ENCODE results near the gene XCL1.

XCL1 gene

DNA sequence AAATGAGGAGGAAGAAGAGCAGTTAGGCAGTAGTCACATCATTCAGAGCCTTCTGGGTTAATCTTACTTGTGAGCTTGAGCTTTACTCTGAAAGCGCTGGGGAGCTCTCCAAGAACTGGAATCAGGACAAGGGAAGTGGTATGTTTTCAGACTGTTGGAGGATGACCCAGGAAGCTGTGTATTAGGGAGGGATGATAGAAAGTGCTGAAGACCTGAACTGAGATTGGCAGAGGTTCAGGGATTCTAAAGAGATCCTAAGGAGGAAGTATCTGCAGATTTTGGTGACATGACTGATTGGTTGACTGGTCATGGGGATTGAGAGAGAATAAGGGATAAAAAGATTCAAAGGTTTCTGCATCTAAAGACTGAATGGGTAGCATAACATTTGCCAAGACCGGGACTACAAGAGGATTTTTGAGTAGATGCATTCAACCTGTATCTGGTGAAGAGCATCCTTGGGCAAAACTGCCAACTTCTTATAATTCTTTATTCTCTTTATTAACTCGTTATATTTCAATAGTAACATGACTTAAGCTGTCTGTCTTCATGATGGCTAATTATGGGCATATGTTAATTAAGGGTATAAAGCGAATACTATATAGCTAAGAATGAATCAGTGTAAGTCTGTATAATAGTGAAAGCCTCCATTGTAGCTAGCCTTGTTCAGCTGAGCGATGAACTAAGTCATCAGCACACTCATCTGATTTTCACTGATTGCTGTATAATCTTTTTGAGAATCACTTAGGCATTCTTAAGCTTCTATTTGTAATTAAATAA is 41.8 kb downstream of the XCL1 start:
- no peak for DNase-seq (ENCODE audit: low read depth)

DNA sequence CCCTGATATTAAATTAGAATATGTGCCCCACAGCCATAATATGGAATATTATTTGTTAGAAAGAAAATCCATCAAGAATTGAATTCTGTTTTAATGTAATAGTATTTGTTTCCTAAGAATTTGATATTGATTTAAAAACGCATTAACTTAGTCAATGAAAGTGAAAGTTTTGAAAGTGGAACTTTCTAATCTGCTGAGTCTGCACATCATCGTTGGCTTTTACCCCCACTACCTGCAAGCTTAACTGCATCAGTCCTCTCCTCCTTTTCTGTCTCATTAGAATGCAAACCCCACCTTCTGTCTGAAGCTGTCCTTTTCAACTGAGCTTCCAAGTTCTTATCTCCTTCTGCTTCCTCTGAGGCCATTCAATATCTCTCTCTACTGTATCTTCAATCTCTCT is 42.5 kb downstream of the XCL1 start:
- H3K4me3 ChIP-seq (ENCODE audit: low read length) = no peak overlapping the region
- DNase-seq (ENCODE audit: low read depth) = no peak
- TF ChIP-seq, protein P1, sequence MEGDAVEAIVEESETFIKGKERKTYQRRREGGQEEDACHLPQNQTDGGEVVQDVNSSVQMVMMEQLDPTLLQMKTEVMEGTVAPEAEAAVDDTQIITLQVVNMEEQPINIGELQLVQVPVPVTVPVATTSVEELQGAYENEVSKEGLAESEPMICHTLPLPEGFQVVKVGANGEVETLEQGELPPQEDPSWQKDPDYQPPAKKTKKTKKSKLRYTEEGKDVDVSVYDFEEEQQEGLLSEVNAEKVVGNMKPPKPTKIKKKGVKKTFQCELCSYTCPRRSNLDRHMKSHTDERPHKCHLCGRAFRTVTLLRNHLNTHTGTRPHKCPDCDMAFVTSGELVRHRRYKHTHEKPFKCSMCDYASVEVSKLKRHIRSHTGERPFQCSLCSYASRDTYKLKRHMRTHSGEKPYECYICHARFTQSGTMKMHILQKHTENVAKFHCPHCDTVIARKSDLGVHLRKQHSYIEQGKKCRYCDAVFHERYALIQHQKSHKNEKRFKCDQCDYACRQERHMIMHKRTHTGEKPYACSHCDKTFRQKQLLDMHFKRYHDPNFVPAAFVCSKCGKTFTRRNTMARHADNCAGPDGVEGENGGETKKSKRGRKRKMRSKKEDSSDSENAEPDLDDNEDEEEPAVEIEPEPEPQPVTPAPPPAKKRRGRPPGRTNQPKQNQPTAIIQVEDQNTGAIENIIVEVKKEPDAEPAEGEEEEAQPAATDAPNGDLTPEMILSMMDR (conservative IDR thresholded peaks at IDR 0.05; ENCODE audit: low read depth, low read length) = no peak

More for the DNA sequence above, 41.8 kb downstream of the XCL1 start:
- H3K4me3 ChIP-seq (ENCODE audit: low read length) = no peak overlapping the region
- TF ChIP-seq, protein P1 (conservative IDR thresholded peaks at IDR 0.05; ENCODE audit: low read depth, low read length) = no peak

DNA sequence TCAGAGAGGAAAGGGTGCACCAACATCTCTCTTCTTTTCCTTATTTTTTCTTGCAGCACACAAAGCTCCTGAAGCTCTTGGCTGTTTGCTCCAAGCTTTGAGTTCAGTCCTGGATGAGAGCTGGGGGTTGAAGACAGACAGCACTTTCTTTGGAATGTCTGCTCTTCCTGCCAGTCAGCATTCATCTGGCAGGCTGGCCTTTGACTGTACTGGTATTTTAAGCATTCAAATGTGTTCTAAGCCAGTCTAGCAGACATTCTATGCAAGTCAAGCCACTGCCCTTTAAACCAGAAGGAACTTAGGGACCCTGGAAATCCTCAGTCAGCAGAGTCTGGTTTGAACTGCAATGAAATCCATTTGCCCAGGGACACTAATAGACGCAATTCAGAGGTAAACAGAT is 45.0 kb downstream of the XCL1 start:
- no peak overlapping the region for H3K4me3 ChIP-seq (ENCODE audit: low read length)
- TF ChIP-seq, protein P1 (conservative IDR thresholded peaks at IDR 0.05; ENCODE audit: low read depth, low read length) = no peak
- no peak for DNase-seq (ENCODE audit: low read depth)

DNA sequence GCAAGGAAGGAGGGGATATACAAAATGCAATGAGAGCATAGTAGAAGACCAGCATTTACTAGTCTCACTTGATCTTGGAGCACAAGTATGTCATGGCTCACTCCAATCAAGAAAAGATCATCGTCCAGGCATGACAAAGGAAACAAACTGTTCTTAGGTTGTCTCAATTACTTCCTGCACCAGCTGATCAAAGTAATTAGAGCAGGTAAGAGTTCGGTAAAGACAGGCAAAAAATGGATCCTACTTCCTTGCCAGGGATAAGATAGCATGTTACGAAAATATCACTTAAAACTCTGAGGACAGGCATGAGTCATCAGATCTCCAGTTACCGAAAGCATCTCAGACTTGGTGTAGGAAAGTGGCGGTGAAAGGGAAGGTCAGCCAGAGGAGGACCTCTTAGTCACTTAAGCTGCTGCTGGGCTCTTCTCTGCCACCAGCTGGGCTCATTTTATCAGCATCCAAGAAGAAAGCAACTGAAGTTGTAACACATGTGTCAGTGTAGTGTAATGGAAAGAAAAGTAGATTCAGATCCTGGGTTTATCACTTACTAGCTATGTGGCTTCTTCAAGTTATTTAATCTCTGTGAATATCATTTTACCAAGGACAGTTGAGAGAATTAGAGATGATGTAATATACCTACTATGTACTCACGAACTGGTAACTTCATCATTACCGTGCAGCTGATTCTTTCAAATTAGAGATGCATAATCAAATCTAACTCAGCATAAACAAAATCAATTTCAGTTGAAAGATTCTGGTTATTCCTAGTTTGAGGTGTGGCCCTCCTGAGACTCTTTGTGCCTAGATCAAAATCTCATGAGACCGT is 46.8 kb downstream of the XCL1 start:
- TF ChIP-seq, protein P1 (conservative IDR thresholded peaks at IDR 0.05; ENCODE audit: low read depth, low read length) = no peak
- no peak for DNase-seq (ENCODE audit: low read depth)
- no peak overlapping the region for H3K4me3 ChIP-seq (ENCODE audit: low read length)

DNA sequence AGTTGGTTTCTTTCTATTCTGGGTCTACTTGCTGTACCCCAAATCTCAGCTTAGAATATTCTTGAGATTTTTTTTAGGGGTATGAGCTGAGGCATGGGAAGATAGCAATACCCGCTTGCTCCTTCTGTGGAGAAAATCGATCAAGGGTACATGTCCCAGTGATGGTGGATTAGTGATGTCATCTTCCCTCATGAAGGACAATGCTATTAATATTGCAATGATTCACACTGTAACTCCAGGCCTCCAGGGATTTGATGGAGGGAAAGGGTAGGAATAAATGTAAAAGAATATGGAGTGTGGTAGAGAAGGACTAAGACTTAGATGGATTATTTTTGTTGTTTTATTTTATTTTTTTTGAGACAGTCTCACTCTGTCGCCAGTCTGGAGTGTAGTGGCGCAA is 47.4 kb downstream of the XCL1 start:
- TF ChIP-seq, protein P1 (conservative IDR thresholded peaks at IDR 0.05; ENCODE audit: low read depth, low read length) = no peak
- no peak for DNase-seq (ENCODE audit: low read depth)
- no peak overlapping the region for H3K4me3 ChIP-seq (ENCODE audit: low read length)

DNA sequence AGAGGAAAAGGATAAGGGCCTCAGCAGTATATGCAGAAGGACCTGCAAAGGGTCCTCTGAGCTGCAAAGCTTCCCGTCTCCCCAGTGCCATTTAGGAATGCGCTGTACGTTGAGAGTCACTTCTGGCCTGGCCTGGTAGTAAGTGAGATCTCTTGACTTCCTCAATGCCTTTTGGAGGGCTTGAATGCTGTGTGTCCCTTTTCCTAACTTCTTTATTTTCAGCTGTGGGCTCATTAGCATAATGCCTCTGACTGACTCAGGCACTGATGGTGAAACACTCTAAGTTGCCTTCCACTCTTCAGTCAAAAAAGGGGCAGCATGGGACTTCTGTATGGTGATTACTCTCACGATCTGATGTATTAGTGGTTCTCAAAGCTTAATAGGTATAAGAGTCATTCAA is 49.9 kb downstream of the XCL1 start:
- DNase-seq (ENCODE audit: low read depth) = no peak
- H3K4me3 ChIP-seq (ENCODE audit: low read length) = no peak overlapping the region
- TF ChIP-seq, protein P1 (conservative IDR thresholded peaks at IDR 0.05; ENCODE audit: low read depth, low read length) = no peak

Data from retinal pigment epithelial cell (primary cell).